ENCODE data around the gene SCD.
"Not testable (repeated sequence)": the region's sequence is repeated elsewhere in the genome, so short reads cannot be mapped to it uniquely, and the experiment has no call there.

Gene SCD

GRCh38 chr10:100346765-100347567, at the start of gene SCD:
Gene SCD, plus strand, starts transcription at chr10:100347233. Its CDS starts 272 bp downstream, at chr10:100347505.
- in situ Hi-C loops (cut with HindIII; ENCODE audit: low sequenced_read_pairs) = loop anchor here (25.0 kb wide), 1 partner anchor 540 kb away; no protein-coding TSS in a partner anchor
- peak within 1 kb of the TSS; percentile 88 for H3K4me3 ChIP-seq (ENCODE audit: low read depth, low read length)
- TF ChIP-seq CTCF (IDR thresholded peaks at IDR 0.05; ENCODE audit: low read depth, low read length, missing control alignments) = no peak
- DNase-seq (ENCODE audit: low read depth) = peak; percentile 70

GRCh38 chr10:100297242-100297641, 49.8 kb upstream of the SCD start:
- DNase-seq (ENCODE audit: low read depth) = no peak
- H3K4me3 ChIP-seq (ENCODE audit: low read depth, low read length) = no peak overlapping the region
- TF ChIP-seq CTCF (IDR thresholded peaks at IDR 0.05; ENCODE audit: low read depth, low read length, missing control alignments) = no peak
- in situ Hi-C loops (cut with HindIII; ENCODE audit: low sequenced_read_pairs) = no loop called here

- DNase-seq (ENCODE audit: low read depth); in situ Hi-C loops (cut with HindIII; ENCODE audit: low sequenced_read_pairs); H3K4me3 ChIP-seq (ENCODE audit: low read depth, low read length): not testable (repeated sequence)
Measured at GRCh38 chr10:100301123-100301522, 45.9 kb upstream of the SCD start.

GRCh38 chr10:100303724-100304319, 43.2 kb upstream of the SCD start:
- no peak for DNase-seq (ENCODE audit: low read depth)
- no peak overlapping the region for H3K4me3 ChIP-seq (ENCODE audit: low read depth, low read length)
- TF ChIP-seq CTCF (IDR thresholded peaks at IDR 0.05; ENCODE audit: low read depth, low read length, missing control alignments) = peak; percentile 66
- in situ Hi-C loops (cut with HindIII; ENCODE audit: low sequenced_read_pairs) = no loop called here

- H3K4me3 ChIP-seq (ENCODE audit: low read depth, low read length) = no peak overlapping the region
- TF ChIP-seq CTCF (IDR thresholded peaks at IDR 0.05; ENCODE audit: low read depth, low read length, missing control alignments) = no peak
- in situ Hi-C loops (cut with HindIII; ENCODE audit: low sequenced_read_pairs) = no loop called here
- no peak for DNase-seq (ENCODE audit: low read depth)
Measured at GRCh38 chr10:100304414-100304813, 42.6 kb upstream of the SCD start.

- H3K4me3 ChIP-seq (ENCODE audit: low read depth, low read length) = no peak overlapping the region
- no peak for TF ChIP-seq CTCF (IDR thresholded peaks at IDR 0.05; ENCODE audit: low read depth, low read length, missing control alignments)
- in situ Hi-C loops (cut with HindIII; ENCODE audit: low sequenced_read_pairs) = no loop called here
- no peak for DNase-seq (ENCODE audit: low read depth)
Measured at GRCh38 chr10:100306861-100307260, 40.2 kb upstream of the SCD start.

- no peak for DNase-seq (ENCODE audit: low read depth)
- H3K4me3 ChIP-seq (ENCODE audit: low read depth, low read length) = no peak overlapping the region
- in situ Hi-C loops (cut with HindIII; ENCODE audit: low sequenced_read_pairs) = no loop called here
- no peak for TF ChIP-seq CTCF (IDR thresholded peaks at IDR 0.05; ENCODE audit: low read depth, low read length, missing control alignments)
Measured at GRCh38 chr10:100307684-100308083, 39.3 kb upstream of the SCD start.

Data from astrocyte of the cerebellum (primary cell).